NCI-H187 treated with DMSO at 0.1 percent for 48 hours (cell line): Measurements from ENCODE around the gene B4GALNT4.
"Not testable (repeated sequence)": the region's sequence is repeated elsewhere in the genome, so short reads cannot be mapped to it uniquely, and the experiment has no call there.

ENCODE experiments used
- DNase-seq: peaks from one replicate; lab custom pipeline; 2025; lab: John Stamatoyannopoulos, UW

Gene B4GALNT4

DNA sequence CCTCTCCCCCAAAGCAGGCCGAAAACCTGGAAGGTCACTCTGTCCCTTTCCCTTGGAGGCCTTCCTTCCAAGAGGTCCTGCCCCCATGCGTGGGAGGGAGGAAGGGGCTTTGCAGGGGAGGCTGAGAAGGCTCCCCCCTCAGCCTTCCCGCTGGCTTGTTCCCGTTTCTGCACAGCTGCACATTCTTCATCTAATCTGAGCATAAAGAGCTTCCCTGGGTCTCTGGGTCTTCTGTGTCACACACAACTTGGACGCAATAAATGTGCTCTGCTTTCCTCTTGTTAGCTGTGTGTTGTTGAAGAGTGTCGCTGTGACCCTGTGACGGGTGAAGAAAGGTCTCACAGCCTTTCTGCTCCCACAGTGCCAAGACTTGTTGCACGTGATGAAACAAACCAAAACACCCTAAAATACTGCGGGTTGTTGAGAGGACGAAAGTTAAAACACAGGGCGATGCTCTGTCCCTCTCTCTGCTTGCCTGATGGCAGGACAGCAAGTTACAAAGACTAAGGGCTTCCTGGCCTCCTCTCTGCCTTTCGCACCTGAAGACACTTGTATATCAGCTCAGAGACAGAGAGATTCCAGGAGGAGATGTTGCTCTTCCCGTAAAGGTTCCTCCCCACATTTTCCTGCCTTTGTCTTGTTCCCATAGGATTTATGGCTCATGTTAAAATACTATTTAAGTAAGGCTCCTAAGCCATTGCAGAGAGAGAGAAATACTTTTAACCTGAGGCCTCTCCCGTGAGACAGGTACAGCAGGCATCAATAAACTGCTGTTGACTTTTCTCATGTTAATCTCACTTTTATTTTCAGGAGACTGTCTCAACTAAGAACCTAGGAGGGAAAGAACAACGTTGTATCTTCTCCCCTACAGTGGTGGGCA lies 33.3 kb upstream of the B4GALNT4 start:
- no peak for DNase-seq

DNA sequence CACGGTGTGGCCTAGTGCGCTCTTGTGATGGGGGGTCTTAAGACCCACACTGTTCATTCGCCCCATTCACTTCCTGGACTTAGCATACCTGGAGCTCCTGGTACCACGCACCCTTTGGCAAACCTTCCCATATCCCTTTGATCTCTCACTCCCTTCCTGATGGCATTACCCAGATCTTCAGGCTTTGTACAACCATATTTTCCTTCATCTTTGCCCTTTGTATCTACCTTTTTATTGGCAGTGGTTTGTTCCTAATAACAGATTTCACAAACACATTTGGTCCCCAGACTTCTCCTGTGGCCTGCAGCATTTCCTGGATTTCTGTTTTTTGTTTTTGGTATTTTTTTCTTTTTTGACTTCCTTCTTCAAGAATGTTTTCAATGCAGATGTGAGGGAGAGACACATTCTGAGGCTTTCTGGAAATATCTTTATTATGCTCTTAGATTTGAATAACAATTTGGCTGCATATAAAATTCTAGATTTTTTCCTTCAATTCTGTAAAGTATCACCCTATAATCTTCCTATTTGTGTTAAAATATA lies 32.6 kb upstream of the B4GALNT4 start:
- DNase-seq, result no peak

DNA sequence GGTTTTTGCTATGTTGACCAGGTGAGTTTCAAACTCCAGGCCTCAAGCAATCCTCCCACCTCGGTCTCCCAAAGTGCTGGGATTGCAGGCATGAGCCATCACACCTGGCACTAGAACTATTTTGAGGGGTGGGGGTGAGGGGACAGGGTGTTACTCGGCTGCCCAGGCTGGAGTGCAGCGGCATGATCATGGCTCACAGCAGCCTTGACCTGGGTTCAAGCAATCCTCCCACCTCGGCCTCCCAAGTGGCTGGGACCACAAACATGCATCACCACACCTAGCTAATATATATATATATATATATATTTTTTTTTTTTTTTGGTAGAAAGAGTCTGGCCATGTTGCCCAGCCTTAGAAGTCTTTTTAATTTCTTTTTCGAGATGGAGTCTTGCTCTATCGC lies 31.6 kb upstream of the B4GALNT4 start:
- DNase-seq, result no peak

DNA sequence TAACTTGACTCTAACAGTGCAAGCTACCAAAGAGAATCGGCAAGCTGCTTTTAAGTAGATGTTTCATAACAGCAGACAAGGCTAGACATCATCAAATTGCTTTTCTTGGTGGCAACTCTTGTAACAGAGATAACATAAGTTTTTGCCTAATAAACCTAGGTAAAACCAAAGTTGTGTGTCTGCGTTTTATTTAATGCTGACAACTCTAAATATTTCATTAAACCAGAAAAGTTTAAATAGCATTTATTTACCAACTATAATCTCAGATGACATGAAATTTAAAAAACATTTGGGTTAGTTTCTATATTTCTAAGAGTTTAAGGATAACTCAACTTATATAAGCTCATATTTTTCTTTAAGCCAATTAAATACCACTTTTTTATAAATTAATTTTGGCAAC lies 29.3 kb upstream of the B4GALNT4 start:
- DNase-seq, result no peak

DNA sequence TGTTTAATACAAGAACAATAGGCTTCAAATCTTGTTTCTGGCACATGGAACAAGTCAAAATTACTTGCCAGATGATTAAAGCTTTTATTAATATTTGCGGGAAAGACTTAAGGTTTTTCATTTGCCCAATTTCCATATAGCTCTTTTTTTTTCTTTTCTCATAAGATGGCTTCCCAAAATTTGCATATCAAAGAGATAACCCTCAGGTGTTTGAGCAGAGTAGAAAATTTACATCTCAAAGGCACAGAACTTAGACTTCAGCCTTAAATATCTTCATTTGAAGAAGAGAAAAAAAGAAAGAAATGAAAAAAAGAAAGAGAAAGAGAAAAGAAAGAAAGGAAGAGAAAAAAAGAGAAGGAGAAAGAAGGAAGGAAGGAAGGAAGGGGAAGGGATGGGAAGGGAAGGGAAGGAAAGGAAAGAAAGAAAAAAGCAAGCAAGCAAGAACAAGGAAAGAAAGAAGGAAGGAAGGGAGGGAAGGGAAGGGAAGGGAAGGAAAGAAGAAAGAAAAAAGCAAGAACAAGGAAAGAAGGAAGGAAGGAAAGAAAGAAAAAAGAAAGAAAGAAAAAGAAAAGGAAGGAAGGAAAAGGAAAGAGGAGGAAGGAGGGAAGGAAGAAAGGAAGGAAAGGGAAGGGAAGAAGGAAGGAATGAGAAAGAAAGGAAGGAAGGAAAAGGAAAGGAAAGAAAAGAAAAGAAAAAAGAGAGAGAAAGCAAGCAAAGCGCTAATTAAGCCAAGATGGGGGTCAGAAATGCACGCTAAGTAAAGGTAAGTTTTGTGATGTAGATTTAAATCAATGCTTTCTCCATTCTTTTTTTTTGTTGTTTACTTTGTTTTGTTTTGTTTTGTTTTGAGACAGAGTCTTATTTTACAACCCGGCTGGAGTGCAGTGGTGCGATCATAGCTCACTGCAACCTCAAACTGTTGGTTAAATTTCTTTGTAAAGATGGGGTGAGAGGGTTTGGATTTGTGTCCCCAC lies 28.5 kb upstream of the B4GALNT4 start:
- DNase-seq, result no peak

DNA sequence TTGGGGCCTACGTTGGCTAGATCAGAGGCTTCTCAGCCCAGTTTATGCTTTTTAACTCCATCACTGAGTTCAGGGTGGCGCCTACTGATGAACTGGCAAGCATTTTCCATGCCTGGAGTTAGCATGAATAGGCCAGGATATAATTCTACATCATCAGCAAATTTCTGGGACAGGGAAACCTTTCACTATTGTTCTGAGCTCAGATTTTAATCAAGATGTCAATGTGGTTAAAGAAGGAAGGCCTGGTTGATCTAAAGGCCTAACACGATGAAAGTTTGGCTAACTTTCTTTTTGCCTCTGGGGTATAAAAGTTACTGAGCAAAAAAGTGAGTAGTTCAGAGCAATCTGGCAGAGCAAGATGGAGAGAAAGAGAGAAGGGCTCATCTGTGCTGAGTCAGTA lies 27.0 kb upstream of the B4GALNT4 start:
- DNase-seq, result no peak

DNA sequence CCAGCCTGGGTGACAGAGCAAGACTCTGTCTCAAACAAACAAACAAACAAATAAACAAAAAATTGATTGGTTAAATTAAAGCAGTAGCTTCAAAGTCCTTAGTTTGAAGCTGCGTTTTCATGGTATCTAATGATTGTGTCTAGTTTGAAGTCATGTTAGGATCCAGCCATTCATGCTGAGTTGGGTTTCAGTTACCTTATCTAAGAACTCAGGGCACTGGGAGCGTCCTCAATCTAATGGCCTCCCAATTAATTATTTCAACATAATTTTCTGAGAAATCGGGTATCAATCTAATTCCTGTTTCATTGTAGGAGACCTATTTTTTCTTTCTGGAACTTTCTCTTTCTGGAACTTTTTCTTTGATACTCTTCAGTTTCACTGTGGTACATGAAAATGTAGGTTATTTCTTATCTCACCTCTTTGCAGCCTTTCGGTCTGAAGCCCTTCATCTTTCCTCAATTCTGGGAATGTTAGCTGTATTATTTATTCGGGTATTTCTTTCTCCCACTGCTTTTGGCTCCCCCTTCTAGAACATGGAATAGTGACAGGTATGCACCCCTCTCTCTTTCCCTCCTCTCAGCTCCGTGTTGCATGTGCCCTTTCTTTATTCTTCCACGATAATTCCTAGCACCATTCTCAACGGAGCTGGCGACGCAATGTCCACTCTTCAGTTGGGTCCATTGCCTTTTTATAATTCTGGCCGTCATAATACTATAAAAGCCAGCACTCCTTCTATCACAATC lies 24.3 kb upstream of the B4GALNT4 start:
- DNase-seq, result no peak

DNA sequence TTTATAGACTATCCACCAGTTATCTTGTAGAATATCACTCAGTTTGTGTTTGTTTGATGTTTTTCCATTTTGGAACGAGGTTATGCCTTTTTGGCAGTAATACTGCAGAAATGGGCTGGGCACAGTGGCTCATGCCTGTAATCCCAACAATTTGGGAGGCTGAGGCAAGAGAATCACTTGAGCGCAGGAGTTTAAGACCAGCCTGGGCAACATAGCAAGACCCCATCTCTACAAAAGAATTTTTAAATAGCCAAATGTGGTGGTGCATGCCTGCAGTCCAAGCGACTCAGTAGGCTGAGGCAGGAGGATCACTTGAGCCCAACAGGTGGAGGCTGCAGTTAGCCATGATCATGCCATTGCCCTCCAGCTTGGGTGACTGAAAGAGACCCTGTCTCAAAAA lies 22.8 kb upstream of the B4GALNT4 start:
- no peak for DNase-seq

DNA sequence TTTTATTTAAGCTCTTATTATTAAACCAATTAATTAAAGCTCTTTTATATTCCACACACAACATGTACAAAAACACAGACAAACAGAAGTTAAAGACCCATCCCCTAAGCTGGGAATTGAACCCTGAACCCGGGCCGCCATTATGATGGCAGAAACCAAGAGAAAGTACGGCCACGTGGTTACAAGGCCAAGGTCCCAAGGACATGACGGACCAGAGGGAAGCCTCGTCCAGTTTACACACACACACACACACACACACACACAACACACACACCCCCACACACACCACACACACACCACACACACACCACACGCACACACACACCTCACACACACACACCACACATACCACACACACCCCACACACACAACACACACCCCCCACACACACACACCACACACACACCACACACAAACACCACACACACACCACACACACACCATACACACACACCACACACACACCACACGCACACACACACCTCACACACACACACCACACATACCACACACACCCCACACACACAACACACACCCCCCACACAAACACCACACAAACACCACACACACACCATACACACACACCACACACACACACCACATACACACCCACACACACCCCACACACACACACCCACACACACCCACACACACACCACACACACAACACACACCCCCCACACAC lies 19.9 kb upstream of the B4GALNT4 start:
- DNase-seq, result not testable (repeated sequence)

DNA sequence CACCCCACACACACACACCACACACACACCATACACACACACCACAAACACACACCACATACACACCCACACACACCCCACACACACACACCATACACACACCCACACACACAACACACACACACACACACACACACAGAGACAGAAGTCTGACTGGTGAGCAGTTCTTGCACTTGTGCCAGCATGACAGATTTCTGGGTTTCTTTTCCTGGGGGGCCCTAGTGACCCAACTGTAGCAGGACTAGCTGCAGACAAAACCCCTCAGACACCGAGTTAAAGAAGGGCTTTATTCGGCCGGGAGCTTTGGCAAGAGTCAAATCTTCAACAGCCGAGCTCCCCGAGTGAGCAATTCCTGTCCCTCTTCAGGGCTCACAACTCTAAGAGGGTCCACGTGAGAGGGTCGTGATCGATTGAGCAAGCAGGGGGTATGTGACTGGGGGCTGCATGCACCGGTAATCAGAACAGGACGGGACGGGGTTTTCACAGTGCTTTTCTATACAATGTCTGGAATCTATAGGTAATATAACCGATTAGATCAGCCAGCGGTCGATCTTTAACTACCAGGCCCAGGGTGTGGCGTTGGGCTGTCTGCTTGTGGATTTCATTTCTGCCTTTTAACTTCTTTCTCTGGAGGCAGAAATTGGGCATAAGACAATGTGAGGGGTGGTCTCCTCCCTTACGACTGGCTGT lies 19.1 kb upstream of the B4GALNT4 start:
- DNase-seq, result not testable (repeated sequence)

DNA sequence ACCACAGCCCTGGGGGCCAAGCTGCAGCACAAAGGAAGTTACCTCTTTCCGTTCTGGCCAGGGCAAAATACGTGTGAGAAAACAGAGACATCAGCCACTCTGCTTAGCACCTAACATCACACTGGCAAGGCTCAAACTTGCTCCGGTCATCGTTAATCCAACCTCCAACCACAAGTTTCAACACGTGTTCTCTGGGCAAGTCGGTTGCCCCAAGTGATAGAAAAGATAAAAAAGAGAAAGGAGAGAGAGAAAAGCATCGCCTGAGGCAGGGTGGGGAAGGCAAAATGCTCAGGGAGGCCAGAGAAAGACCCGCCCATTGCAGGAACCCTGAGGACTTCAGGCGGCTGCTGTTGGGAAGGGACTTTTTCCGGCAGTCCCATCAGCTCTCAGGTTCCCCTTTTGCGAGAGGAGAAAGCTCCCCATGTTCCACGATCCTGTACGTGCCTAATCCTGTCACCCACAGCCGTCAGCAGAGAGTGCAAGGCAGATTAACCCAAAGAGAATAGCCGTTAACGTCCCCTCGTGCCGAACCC lies 18.5 kb upstream of the B4GALNT4 start:
- DNase-seq, result no peak

DNA sequence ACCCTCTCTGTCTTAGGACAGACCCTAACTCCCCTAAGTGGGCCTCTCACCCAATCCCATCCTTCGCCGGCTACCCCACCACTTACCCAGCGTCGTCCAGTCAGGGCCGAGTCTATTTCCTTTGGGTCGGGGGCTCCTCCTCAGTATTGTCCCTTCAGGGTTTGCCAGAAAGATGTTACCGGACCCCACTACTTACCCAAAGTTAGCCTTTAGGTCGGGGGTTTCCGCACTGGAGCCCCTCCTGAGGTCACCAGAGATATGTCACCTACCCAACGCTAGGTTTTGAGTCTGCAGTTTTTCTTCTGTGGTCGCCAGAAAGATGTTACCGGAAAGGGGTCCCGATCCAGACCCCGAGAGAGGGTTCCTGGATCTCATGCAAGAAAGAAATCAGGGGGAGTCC lies 17.9 kb upstream of the B4GALNT4 start:
- DNase-seq, result no peak

DNA sequence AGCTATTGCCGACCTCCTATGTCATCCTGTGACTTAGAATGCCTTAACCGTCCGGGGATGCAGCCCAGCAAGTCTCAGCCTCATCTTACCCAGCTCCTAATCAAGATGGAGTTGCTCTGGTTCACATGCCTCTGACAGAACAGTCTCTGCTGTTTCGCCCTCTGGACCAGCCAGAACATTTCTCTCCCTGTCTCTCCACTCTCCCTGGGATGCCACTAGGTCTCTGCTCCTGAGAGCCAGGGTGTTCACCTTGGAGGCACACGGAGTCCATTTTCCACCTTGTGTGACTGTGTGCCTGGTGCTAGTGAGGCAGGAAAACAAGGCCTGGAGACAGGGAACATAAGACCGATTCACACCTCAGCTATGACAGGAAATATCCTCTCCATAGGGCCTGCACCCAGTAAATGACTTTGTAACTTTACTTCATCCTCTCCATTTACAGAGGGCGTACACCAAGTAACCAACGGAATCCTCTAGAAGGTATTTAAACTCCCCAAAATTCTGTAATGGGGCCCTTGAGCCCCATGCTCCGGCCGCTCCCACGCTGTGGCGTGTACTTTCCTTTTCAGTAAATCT lies 16.8 kb upstream of the B4GALNT4 start:
- no peak for DNase-seq

DNA sequence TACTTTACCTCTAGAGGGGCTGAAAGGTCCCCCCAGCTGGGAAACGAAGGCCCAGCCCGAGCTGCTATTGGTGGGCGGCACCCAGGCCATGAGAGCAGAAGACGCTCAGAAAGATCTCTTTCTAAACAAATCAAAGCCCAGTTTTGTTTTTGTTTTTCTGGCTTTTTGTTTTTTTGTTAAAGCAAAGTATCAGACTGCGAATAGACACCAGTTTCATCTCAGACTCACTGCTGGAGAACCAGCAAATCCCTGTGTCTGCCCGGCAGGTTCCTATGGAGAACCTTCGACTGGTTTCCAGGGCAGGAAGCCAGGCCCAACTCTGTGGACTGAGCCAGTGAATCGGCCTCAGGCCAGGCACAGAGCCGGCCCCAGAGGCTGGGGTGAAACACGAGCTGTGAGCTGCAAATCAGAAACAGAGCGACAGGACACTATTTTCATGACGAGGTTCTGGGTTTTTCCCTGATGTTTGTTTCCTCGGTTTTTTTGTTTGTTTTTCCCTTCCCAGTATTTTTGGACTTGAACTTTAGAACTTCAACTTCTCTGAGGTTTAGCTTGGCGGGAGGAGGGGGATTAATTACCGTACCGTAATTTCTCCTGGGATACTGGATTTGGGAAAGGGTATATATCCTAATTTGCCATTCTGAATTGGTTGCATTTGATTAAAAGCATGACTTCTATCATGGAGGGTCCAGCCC lies 16.0 kb upstream of the B4GALNT4 start:
- DNase-seq, result no peak

DNA sequence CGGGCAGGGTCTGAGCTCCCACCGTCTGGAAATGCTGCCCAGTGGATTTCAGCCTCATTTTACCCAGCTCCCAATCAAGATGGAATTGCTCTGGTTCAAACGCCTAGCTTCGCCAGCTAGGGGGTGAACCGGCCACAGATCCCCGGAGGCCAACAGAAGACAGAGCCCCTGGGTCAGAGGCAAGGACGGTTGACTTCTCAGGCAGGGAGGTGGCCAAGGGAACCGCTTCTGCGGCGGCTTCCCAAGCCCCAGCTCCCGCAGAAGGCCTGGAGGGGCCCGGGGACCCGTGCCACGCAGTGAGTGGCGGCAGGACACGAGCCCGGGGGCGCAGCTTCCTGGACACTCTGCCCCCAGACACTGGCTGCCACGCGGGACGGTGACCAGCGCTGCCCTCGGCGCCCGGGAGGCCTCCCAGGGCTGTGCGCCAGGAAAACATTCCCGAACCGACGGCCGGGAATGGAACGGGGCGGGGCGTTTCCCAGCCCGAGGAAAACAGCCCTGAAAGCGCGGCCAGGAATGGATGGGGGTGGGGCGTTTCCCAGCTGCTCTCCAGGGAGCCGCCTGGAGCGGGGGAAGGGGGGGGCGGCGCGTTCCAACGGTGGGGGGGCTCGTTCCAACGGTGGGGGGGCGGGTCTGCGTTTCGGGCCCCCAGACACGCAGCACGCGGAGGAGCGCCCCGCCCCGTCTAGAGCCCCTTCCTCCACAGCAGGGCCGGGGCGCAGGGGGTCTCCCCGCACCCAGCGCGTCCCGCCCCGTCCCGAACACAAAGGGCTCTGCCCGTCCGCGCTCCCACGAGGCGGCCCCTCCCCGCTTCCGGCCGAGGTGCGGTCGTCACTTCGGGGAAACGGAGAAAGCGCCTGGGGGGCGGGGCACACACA lies 13.5 kb upstream of the B4GALNT4 start:
- DNase-seq, result no peak

DNA sequence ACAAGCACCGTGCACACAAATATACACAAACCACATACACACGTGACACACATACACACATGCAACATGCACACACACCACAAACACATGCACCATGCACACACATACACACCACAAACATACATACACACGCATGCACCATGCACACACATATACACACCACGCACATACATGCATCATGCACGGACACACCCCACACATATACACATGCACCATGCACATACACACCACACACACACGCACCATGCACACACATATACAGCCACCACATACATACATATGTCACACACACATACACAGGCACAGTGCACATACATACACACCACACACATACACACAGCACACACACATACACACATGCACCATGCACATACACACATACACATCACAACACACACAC lies 12.7 kb upstream of the B4GALNT4 start:
- DNase-seq, result no peak

DNA sequence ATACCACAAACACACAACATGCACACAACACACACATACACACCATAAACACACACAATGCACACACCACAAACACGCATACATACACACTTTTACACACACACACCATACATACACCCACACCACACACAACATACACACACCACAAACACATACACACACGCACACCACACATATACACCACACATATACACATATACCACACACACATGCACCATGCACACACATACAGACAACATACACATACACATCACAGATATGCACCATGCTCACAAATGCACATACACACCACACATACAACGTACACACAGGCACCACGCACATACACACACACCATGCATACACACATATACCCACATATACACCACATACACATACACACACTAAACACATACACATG lies 11.7 kb upstream of the B4GALNT4 start:
- DNase-seq, result no peak

DNA sequence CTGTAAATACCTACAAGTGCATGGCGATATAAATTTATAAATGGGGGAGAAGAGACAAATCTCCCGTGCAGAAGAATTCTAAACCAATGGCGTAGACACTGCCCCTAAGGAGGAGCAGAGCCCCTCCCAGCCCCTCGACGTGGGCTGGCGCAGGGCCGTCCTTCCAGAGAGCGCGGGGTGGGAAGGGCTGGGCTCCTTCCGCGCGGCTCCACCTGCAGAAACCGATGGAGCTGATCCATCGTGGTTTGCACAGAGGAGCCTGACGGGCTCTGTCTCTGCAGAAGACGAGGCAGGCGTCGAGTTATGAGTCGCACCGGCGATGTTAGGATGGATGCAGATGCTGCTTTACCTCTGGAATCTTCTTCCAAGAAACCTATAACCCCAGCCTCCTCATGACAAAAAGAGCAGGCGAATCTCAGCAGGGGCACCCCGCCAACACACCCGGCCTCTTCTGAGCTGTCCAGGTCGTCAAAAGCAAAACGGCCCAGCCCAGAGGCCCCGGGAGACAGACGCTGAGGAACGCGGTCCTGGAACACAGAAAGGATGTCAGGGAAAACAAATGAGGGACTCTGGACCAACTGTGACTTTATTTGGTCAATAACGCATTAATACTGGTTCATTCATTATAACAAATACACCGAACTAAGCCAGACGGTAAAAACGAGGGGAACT lies 11.0 kb upstream of the B4GALNT4 start:
- no peak for DNase-seq
